Adrenal gland (tissue), 12 donors: ENCODE measurements around the gene PERM1. TPM values are rescaled to one million over a fixed set of nuclear protein-coding genes. Genes with fewer than 3 reads are reported as not detected.

Source experiments
- DNase-seq, 7 donors: peaks; one replicate each; pipeline ENCODE4 v3.0.0-alpha.2; 2019 to 2020
- H3K27ac ChIP-seq, 5 donors: fragments of 200-600 bp; sonication (generic) in 4 of 5; 1 replicate in 3 of 5; 2 replicates in 2 of 5; pipeline versions ENCODE4 v1.5.1 to v1.8.0; 2016 to 2020; ENCODE audit warnings: mild to moderate bottlenecking in 1 of 5
- H3K27me3 ChIP-seq: fragments of 200-600 bp; 2 replicates; pipeline ENCODE4 v1.8.0; 2021
- H3K36me3 ChIP-seq, 2 donors: fragments of 200-600 bp; replicated peaks in 1 of 2; 1 replicate in 1 of 2; 2 replicates in 1 of 2; pipeline versions ENCODE4 v1.5.1 to v1.8.0; 2018 to 2022
- H3K4me1 ChIP-seq, 2 donors: fragments of 200-600 bp; replicated peaks in 1 of 2; 1 replicate in 1 of 2; 2 replicates in 1 of 2; pipeline versions ENCODE4 v1.5.1 to v1.8.0; 2018 to 2021
- H3K4me3 ChIP-seq, 4 donors: fragments of 200-600 bp; sonication (generic) in 3 of 4; one replicate each; pipeline ENCODE4 v1.5.1; 2016 to 2018
- H3K9me3 ChIP-seq, 3 donors: fragments of 200-600 bp; sonication (generic) in 1 of 3; replicated peaks in 1 of 3; 1 replicate in 2 of 3; 2 replicates in 1 of 3; pipeline versions ENCODE4 v1.5.1 to v1.8.0; 2016 to 2021
- CTCF ChIP-seq, 6 experiments: fragments of 450-650 bp in 4 of 6; fragments of 200-600 bp in 2 of 6; sonication (generic) in 1 of 6; IDR thresholded peaks; 1 replicate in 5 of 6; 2 replicates in 1 of 6; pipeline versions ENCODE4 v1.5.1 to v1.8.0; 2016 to 2021; ENCODE audit warnings: antibody characterized with exemption in 6 of 6, mild to moderate bottlenecking in 2 of 6, moderate library complexity in 1 of 6
- POLR2A ChIP-seq, 2 donors: fragments of 450-650 bp; IDR thresholded peaks; one replicate each; pipeline ENCODE4 v1.6.1; 2017; ENCODE audit warnings: antibody characterized with exemption in 2 of 2, mild to moderate bottlenecking in 2 of 2, moderate library complexity in 1 of 2
- WGBS, 4 donors: extraction: QIAGEN DNeasy Blood & Tissue Kit in 2 of 4; methylation state at CpG; one replicate each; pipeline versions ENCODE4 v1.1.5 to v1.1.7; 2013 to 2017; 5-methylcytosine and 5-hydroxymethylcytosine counted together
- intact Hi-C, 2 donors: fragments of 100-400 bp; cut with DNase I; formaldehyde crosslinking; loops; one replicate each; pipeline versions ENCODE4 v1.14.1 to v1.15.0; 2022 to 2023
- polyA plus RNA-seq, 3 donors: library from polyadenylated mRNA; stranded (reverse); fragments of 200-250 nt in 2 of 3; fragments of 350-450 nt in 1 of 3; fragmentation: Illumina TruSeq in 1 of 3; extraction: RNeasy Lipid Tissue Mini Kit (QIAGEN cat#74804) in 1 of 3; gene quantifications; one replicate each; pipeline ENCODE4 v1.2.3, GENCODE V29; 2013 to 2014
- total RNA-seq, 9 donors: library from RNA; depleted of rRNA in 4 of 9; stranded (reverse); fragments of >200 nt in 4 of 9; fragments of 120-200 nt in 1 of 9; fragmentation: NEBNext Ultra II Directional in 1 of 9; extraction: Animal tissue kit (Norgen Biotek cat#: 25700) in 1 of 9; gene quantifications; one replicate each; pipeline versions ENCODE4 v1.1.0 to v1.2.4, GENCODE V29; 2013 to 2023
- donor health status: healthy with polysubstance abuse.
- donor health status: Bipolar disorder and iron deficiency.
- donor health status: DM: yes; HTN: yes; CAD: no.
- donor health status: DM: no; HTN: no; CAD: no.
- donor health status: DM: no; HTN: no; CAD: no.
- donor health status: DM: yes; HTN: yes; CAD: no.

Gene PERM1
- total and polyA plus RNA-seq, 12 donors: 0.13 to 0.88 (median 0.25) TPM; not detected in 5

GRCh38 chr1:932776-933602, 48.9 kb downstream of the PERM1 start:
- 66 to 77% (median 75%) methylated on average over 14 to 25 of the region's 25 CpGs for WGBS, 4 donors
- Histone ChIP-seq H3K27ac (no peak overlapping the region), H3K27me3 (peaks cover 20% of the 10 kb centered on the region)

GRCh38 chr1:932173-932510, 49.8 kb downstream of the PERM1 start:
- Histone ChIP-seq H3K27ac (no peak overlapping the region), H3K27me3 (peaks cover 21% of the 10 kb centered on the region), H3K36me3 (no peaks in the 10 kb centered on the region), H3K9me3 (no peaks in the 10 kb centered on the region), H3K4me1 (peaks cover 0 to 8% of the 10 kb centered on the region in 2 donors), H3K4me3 (no peak overlapping the region)
- intact Hi-C loops: no loop called here
- TF ChIP-seq CTCF (IDR thresholded peaks at IDR 0.05): no peak
- TF ChIP-seq POLR2A (IDR thresholded peaks at IDR 0.05): no peak
- DNase-seq: no peak
- WGBS, 4 donors: 62 to 70% (median 68%) methylated on average over 12 to 16 of the region's 16 CpGs

More at GRCh38 chr1:932776-933602, 48.9 kb downstream of the PERM1 start:
- no peaks in the 10 kb centered on the region for H3K9me3 ChIP-seq
- DNase-seq: no peak
- no peak for TF ChIP-seq CTCF (IDR thresholded peaks at IDR 0.05)
- intact Hi-C loops: no loop called here
- H3K36me3 ChIP-seq: no peaks in the 10 kb centered on the region
- peaks cover 0 to 8% of the 10 kb centered on the region in 2 donors for H3K4me1 ChIP-seq
- H3K4me3 ChIP-seq: no peak overlapping the region

- no peak for DNase-seq
- 37 to 44% (median 38%) methylated on average over 15 of the region's 15 CpGs for WGBS, 4 donors
- Histone ChIP-seq H3K4me3 (no peak overlapping the region), H3K9me3 (no peaks in the 10 kb centered on the region), H3K36me3 (no peaks in the 10 kb centered on the region), H3K27me3 (peaks cover 24% of the 10 kb centered on the region), H3K27ac (no peak overlapping the region), H3K4me1 (peaks cover 0 to 8% of the 10 kb centered on the region in 2 donors)
- intact Hi-C loops: no loop called here
- TF ChIP-seq CTCF (IDR thresholded peaks at IDR 0.05): no peak
- TF ChIP-seq POLR2A (IDR thresholded peaks at IDR 0.05): no peak
These were observed 50.3 kb downstream of the PERM1 start for GRCh38 chr1:931380-932172.

- 70 to 73% (median 71%) methylated on average over 10 to 18 of the region's 18 CpGs for WGBS, 4 donors
- H3K27me3 ChIP-seq: peaks cover 26% of the 10 kb centered on the region
- H3K36me3 ChIP-seq: no peaks in the 10 kb centered on the region
- DNase-seq: no peak
- no peak overlapping the region for H3K27ac ChIP-seq
- H3K4me1 ChIP-seq: peaks cover 0 to 6% of the 10 kb centered on the region in 2 donors
- intact Hi-C loops: no loop called here
- no peak for TF ChIP-seq CTCF (IDR thresholded peaks at IDR 0.05)
- TF ChIP-seq POLR2A (IDR thresholded peaks at IDR 0.05): no peak
- no peak overlapping the region for H3K4me3 ChIP-seq
- H3K9me3 ChIP-seq: no peaks in the 10 kb centered on the region
These were observed 51.2 kb downstream of the PERM1 start for GRCh38 chr1:930633-931138.
